HFFc6 (cell line): ENCODE measurements around the gene SPRTN. TPM values are rescaled to one million over a fixed set of nuclear protein-coding genes. Genes with fewer than 3 reads are reported as not detected.
A peak's percentile ranks its signal among the peaks of the same experiment; 100 is the strongest.

Experiments
- DNase-seq: peaks from one replicate; pipeline ENCODE4 v3.0.0-alpha.2; 2018
- H3K27ac Mint-ChIP-seq: 2 replicates; pipeline ENCODE4 v1.8.0; 2020; ENCODE audit warnings: mild to moderate bottlenecking, mixed read lengths
- H3K27me3 Mint-ChIP-seq: 2 replicates; pipeline ENCODE4 v1.8.0; 2021; ENCODE audit warnings: mild to moderate bottlenecking, moderate library complexity, mixed read lengths; ENCODE audit not compliant: insufficient read depth
- H3K36me3 Mint-ChIP-seq: 2 replicates; pipeline ENCODE4 v1.8.0; 2021; ENCODE audit warnings: low read depth, mixed read lengths
- H3K4me1 Mint-ChIP-seq: 2 replicates; pipeline ENCODE4 v1.8.0; 2020; ENCODE audit warnings: low read depth, mixed read lengths
- H3K4me3 Mint-ChIP-seq: 2 replicates; pipeline ENCODE4 v1.8.0; 2020; ENCODE audit warnings: mild to moderate bottlenecking, moderate library complexity, mixed read lengths
- H3K9me3 Mint-ChIP-seq: 2 replicates; pipeline ENCODE4 v1.8.0; 2020; ENCODE audit warnings: mild to moderate bottlenecking, mixed read lengths
- total RNA-seq, 6 experiments: library from RNA; stranded (reverse); fragmentation: NEBNext Ultra II Directional; extraction: Animal tissue kit (Norgen Biotek cat#: 25700); gene quantifications; 2 replicates in 1 of 6; 3 replicates in 5 of 6; pipeline ENCODE4 v1.2.3, GENCODE V29; 2021
- TF ChIP-seq, protein P1 (sequence below): fragments of 200-600 bp; sonication (generic); IDR thresholded peaks from 2 replicates; pipeline ENCODE4 v1.5.0; 2021; ENCODE audit warnings: antibody characterized with exemption, mild to moderate bottlenecking

SPRTN gene
- total RNA-seq, 6 experiments from 2014 or later = 8.4 to 12.6 (median 10.4) TPM

DNA sequence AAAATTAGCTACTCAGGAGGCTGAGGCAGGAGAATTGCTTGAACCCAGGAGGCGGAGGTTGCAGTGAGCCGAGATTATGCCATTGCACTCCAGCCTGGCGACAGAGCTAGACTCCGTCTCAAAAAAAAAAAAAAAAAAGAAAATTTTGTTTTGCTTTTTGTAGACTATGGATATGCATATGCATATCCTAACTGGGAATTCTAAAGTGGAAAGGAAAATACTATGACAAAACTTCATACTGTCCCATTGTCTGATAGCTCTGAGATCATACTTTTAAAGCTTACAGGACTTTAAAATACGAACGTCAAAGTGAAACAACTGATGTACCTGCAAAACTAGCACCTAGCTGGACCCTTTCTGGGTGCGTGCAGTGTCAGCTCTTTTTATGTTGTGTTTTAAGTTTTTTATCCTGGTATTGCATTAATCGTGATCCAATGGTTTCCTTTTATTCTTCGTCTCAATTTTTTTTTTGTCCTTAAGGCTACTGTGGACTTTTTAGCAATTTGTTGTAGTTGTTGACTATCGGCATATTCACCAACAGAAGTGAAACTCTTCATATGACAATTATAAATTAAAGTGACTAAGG, 19.2 kb downstream of the SPRTN start:
- Mint-ChIP-seq H3K36me3 (peaks cover 14% of the 10 kb centered on the region), H3K9me3 (no peaks in the 10 kb centered on the region), H3K27ac (0 out of 2 replicates have a peak overlapping the region, but pooled peaks have one; percentile 74), H3K27me3 (no peaks in the 10 kb centered on the region), H3K4me1 (peaks cover 28% of the 10 kb centered on the region), H3K4me3 (no peak overlapping the region)
- TF ChIP-seq, protein P1, sequence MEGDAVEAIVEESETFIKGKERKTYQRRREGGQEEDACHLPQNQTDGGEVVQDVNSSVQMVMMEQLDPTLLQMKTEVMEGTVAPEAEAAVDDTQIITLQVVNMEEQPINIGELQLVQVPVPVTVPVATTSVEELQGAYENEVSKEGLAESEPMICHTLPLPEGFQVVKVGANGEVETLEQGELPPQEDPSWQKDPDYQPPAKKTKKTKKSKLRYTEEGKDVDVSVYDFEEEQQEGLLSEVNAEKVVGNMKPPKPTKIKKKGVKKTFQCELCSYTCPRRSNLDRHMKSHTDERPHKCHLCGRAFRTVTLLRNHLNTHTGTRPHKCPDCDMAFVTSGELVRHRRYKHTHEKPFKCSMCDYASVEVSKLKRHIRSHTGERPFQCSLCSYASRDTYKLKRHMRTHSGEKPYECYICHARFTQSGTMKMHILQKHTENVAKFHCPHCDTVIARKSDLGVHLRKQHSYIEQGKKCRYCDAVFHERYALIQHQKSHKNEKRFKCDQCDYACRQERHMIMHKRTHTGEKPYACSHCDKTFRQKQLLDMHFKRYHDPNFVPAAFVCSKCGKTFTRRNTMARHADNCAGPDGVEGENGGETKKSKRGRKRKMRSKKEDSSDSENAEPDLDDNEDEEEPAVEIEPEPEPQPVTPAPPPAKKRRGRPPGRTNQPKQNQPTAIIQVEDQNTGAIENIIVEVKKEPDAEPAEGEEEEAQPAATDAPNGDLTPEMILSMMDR = no peak
- DNase-seq = no peak

DNA sequence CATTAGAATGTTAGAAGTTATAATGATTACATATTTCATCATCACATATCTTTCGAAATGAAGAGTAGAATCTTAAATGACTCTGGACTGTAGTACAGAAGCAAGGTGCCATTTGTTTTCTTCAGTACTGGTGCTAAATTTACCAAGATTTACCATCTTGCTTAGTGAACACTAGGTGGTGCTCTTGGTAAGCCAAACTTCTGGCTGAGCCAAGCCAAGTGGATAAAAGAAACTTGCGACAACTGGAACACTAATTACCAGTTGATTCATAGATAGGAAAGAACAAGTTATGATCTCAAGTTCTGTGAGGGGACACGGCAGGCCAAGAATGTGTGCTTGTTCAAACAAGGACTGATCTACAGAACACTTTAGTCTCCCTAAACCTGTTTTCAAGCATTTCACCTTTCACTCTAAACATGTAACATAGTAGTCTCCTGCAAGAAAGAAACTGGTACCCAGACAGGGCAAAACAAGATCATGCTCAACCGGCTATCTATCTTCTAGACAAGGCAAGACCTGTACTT, 19.8 kb downstream of the SPRTN start:
- Mint-ChIP-seq H3K27me3 (no peaks in the 10 kb centered on the region), H3K36me3 (peaks cover 16% of the 10 kb centered on the region), H3K4me1 (peaks cover 28% of the 10 kb centered on the region), H3K27ac (peak overlapping the region; percentile 74), H3K4me3 (0 out of 2 replicates have a peak overlapping the region, but pooled peaks have one; percentile 19), H3K9me3 (no peaks in the 10 kb centered on the region)
- peak; percentile 77 for DNase-seq
- TF ChIP-seq, protein P1 = peak; percentile 93

DNA sequence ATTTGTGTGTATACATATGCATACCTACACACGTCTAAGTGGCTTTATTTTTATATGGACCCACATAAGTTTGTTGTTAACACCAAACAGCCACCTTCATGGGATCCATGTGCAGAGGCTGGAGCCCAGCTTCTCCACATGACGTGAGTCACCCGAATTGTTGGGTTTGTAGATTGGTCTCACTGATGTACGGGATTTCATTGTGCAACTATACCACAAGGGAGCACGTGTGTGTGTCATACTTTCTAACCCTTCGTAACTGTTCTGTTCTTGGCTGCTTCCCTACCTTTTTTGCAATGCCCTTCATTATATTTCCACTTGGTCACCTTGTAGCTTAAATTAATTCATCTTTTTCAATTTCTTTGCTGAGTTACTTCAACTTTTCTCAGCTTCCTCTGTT, 21.0 kb downstream of the SPRTN start:
- H3K27me3 Mint-ChIP-seq = no peaks in the 10 kb centered on the region
- H3K4me1 Mint-ChIP-seq = peaks cover 27% of the 10 kb centered on the region
- DNase-seq = peak; percentile 85
- no peak overlapping the region for H3K4me3 Mint-ChIP-seq
- H3K36me3 Mint-ChIP-seq = peaks cover 16% of the 10 kb centered on the region
- peak overlapping the region; percentile 75 for H3K27ac Mint-ChIP-seq
- H3K9me3 Mint-ChIP-seq = no peaks in the 10 kb centered on the region
- TF ChIP-seq, protein P1 = no peak

DNA sequence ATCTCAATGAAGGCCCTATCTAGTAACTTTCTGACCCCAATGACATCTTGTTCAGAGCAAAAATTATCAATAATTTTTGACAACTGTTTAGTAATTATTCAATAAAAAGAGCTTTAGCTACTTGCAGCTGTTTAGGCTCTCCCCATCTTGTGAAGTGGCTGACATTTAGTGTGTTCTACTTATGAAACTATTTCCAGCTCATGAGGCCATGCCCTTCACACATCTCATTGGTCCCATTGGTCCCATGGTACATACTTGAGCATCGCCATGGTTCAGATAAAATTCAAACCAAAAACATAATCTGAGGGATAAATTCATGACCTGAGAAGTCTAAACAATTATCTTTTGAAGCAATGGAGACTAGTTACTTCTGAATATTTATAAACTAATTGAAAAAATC, 24.2 kb downstream of the SPRTN start:
- H3K4me3 Mint-ChIP-seq = no peak overlapping the region
- no peaks in the 10 kb centered on the region for H3K9me3 Mint-ChIP-seq
- no peaks in the 10 kb centered on the region for H3K27me3 Mint-ChIP-seq
- peaks cover 16% of the 10 kb centered on the region for H3K36me3 Mint-ChIP-seq
- H3K4me1 Mint-ChIP-seq = peaks cover 27% of the 10 kb centered on the region
- TF ChIP-seq, protein P1 = no peak
- H3K27ac Mint-ChIP-seq = no peak overlapping the region
- DNase-seq = no peak

DNA sequence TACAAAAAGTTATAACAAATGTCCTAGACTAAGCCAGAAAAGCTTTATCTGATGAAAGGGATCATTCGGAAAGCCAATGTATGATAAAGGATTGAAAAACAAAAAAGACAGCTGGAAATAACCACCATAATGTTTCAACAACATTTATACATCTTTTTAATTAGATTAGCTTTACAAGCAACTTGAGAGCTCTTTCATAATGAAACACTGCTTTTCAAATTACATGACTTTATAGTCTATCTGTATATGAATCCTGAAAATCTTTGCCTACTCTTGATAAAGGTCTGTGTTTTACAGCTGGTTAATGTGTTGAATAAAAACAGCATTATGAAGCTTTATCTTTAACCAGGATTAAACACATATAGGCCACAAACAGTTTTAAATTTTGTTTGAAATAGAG, 25.5 kb downstream of the SPRTN start:
- Mint-ChIP-seq H3K9me3 (no peaks in the 10 kb centered on the region), H3K27me3 (no peaks in the 10 kb centered on the region), H3K27ac (no peak overlapping the region), H3K4me1 (peaks cover 17% of the 10 kb centered on the region), H3K36me3 (peaks cover 16% of the 10 kb centered on the region), H3K4me3 (no peak overlapping the region)
- TF ChIP-seq, protein P1 = no peak
- no peak for DNase-seq
